ENCODE measurements around the gene NDUFV3. TPM values are rescaled to one million over a fixed set of nuclear protein-coding genes. Genes with fewer than 3 reads are reported as not detected.

NDUFV3 gene
- total and polyA plus RNA-seq, 2 of the 13 experiments (the other 11 are each of a cell fraction or from before 2014, with no cell fraction given): 14.2 to 29.6 TPM

GRCh38 chr21:42923553-42924432 is 30.7 kb downstream of the NDUFV3 start:
- POLR2A ChIA-PET: no interaction called here
- FAIRE-seq (peak; percentile 93), ATAC-seq (peak; percentile 81), DNase-seq (ENCODE audit: low spot score) (peak; percentile 83)
- in situ Hi-C loops (cut with HindIII; ENCODE audit: extremely low pct_ligation_motif_present, low pct_unique_long_range_greater_than_20kb): no loop called here
- whole genome bisulfite sequencing (ENCODE audit: low lambda C conversion rate): 43% methylated on average over 18 of the region's 18 CpGs
- CTCF ChIA-PET (ENCODE audit: low intra/inter-chr PET ratio, low total read pairs): no interaction called here
- H3K9me3 ChIP-seq (ENCODE audit: low read length): no peaks in the 10 kb centered on the region
- H3K36me3 ChIP-seq (replicated peaks in 1 of 2; ENCODE audit: control insufficient read depth in 1 of 2, insufficient read depth in 2 of 2, low read length in 2 of 2): no peaks in the 10 kb centered on the region
- no peaks in the 10 kb centered on the region for H3K79me2 ChIP-seq (ENCODE audit: insufficient read depth, low read length)
- H3K4me3 ChIP-seq (replicated peaks in 1 of 3; ENCODE audit: insufficient read depth in 1 of 3, low read depth in 2 of 3, low read length in 3 of 3): no peak overlapping the region
- intact Hi-C loops (cut with micrococcal nuclease; ENCODE audit: unreplicated experiment): loop anchor here (5.0 kb wide), 1 partner anchor 49 kb away; the partner anchor contains the start of gene PKNOX1
- no peak overlapping the region for H3K27ac ChIP-seq (ENCODE audit: extremely low read length, insufficient read depth, low read length)
- peaks cover 0 to 1% of the 10 kb centered on the region in 2 experiments; a peak in 2 of 5 replicates for H3K27me3 ChIP-seq (ENCODE audit: control insufficient read depth in 1 of 2, insufficient read depth in 2 of 2, low read length in 2 of 2)
- H3K4me2 ChIP-seq (ENCODE audit: low read depth, low read length): peak overlapping the region; percentile 27; the same call in 1 of the 2 replicates
- H2AFZ ChIP-seq (ENCODE audit: low read length): no peak overlapping the region
- no peaks in the 10 kb centered on the region for H4K20me1 ChIP-seq (ENCODE audit: insufficient read depth, low read length)
- no TSS peak for BruUV-seq (replicated peaks)
- no peak overlapping the region for H3K9ac ChIP-seq (ENCODE audit: insufficient read depth, low read depth, low read length)
- H3K4me1 ChIP-seq (ENCODE audit: insufficient read depth, low read length): peaks cover 14% of the 10 kb centered on the region
- no peak for TF ChIP-seq KAT7 (CRISPR knock-in tag; IDR thresholded peaks at IDR 0.05; ENCODE audit: borderline replicate concordance)
- TF ChIP-seq ZHX2 (IDR thresholded peaks at IDR 0.05; ENCODE audit: low read depth): no peak
- no peak for TF ChIP-seq ZHX2 (CRISPR knock-in tag; IDR thresholded peaks at IDR 0.05; ENCODE audit: borderline replicate concordance)
- TF ChIP-seq HOXA9 (CRISPR knock-in tag; IDR thresholded peaks at IDR 0.05; ENCODE audit: borderline replicate concordance): no peak
- no peak for TF ChIP-seq ZNF782 (CRISPR knock-in tag; IDR thresholded peaks at IDR 0.05; ENCODE audit: borderline replicate concordance)
- TF ChIP-seq PRPF4 (IDR thresholded peaks at IDR 0.05; ENCODE audit: low read depth, low read length, poor library complexity, severe bottlenecking): no peak
- TF ChIP-seq ATF3 (CRISPR knock-in tag; IDR thresholded peaks at IDR 0.05): no peak
- no peak for TF ChIP-seq EHMT2 (IDR thresholded peaks at IDR 0.05; ENCODE audit: borderline replicate concordance, low read depth, low read length)
- TF ChIP-seq SOX5 (CRISPR knock-in tag; IDR thresholded peaks at IDR 0.05; ENCODE audit: borderline replicate concordance): no peak
- TF ChIP-seq ZNF138 (CRISPR knock-in tag; IDR thresholded peaks at IDR 0.05; ENCODE audit: low read depth): no peak
- no peak for TF ChIP-seq GABPA (IDR thresholded peaks at IDR 0.05; ENCODE audit: low read depth, low read length)
- TF ChIP-seq GABPA (CRISPR knock-in tag; IDR thresholded peaks at IDR 0.05; ENCODE audit: low read depth): peak; percentile 64
- TF ChIP-seq MAZ (IDR thresholded peaks at IDR 0.05; ENCODE audit: borderline replicate concordance, low read depth, low read length): no peak
- TF ChIP-seq MAZ (CRISPR knock-in tag; IDR thresholded peaks at IDR 0.05; ENCODE audit: low read depth): 0 out of 2 replicates have a peak, but pooled peaks have one; percentile 31
- no peak for TF ChIP-seq ZNF276 (CRISPR knock-in tag; IDR thresholded peaks at IDR 0.05; ENCODE audit: low read depth)
